ENCODE measurements around the gene SKIC8. TPM values are rescaled to one million over a fixed set of nuclear protein-coding genes. Genes with fewer than 3 reads are reported as not detected.
A peak's percentile ranks its signal among the peaks of the same experiment; 100 is the strongest.

Gene SKIC8
- total RNA-seq, 2 donors from 2014 or later, result 46.3 to 55.4 TPM

DNA sequence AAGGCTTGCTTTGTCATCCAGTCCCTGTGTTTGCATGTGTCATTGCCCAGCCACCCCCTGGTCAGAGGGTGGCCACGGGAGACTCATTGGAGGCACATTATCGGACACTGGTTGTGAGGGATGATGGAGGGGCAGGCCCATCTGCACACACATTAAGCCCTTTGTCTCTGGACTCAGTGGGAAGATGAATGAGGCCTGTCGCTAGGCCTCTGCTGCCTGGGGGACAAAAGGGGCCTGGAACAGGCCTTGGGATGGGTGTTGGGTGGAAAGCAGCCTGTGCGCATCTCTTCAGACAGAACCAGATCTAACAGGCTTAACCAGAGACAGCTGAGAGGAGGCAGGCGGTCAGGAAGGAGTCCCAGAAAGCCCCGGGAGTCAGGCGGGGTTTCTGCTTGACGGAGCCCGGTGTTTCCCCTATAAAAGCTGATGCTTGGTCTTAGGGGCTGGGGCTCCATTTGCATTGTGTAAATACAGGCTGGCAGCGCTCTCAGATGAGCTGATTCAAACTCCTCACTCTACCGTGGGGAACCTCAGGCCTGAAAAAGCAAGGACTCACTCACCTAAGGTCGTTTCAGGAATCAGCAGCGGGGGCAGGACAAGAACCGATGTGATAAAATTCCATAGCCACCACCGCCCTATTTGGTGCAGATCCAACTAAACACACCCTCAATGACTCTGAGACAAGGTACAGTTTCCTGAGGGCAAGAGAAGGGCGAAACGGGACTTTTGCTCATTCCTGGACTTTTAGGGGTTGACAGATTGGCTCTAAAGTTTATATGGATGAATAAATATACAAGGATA, 17.1 kb upstream of the SKIC8 start:
- H3K4me3 ChIP-seq (ENCODE audit: low read length), result no peak overlapping the region
- H3K36me3 ChIP-seq (ENCODE audit: control insufficient read depth, insufficient read depth, low read length), result no peaks in the 10 kb centered on the region
- no peak overlapping the region for H3K9ac ChIP-seq (ENCODE audit: extremely low read depth, low read length, poor library complexity, severe bottlenecking)
- no peaks in the 10 kb centered on the region for H3K9me3 ChIP-seq (ENCODE audit: control insufficient read depth, low read length)
- H3K27ac ChIP-seq (ENCODE audit: low read depth, low read length), result peak overlapping the region; percentile 97
- H3K27me3 Mint-ChIP-seq (ENCODE audit: insufficient read depth), result no peaks in the 10 kb centered on the region
- H3K27ac Mint-ChIP-seq, result peak overlapping the region; percentile 88
- WGBS, 2 experiments (ENCODE audit: insufficient coverage in 1 of 2, insufficient read length in 1 of 2), result 56 to 66% methylated on average over 9 to 17 of the region's 17 CpGs
- H3K4me1 ChIP-seq (ENCODE audit: control insufficient read depth, insufficient read depth, low read length), result no peaks in the 10 kb centered on the region
- no peak overlapping the region for H3K4me3 Mint-ChIP-seq
- peaks cover 24% of the 10 kb centered on the region for H3K4me1 Mint-ChIP-seq
- H3K9me3 Mint-ChIP-seq, result no peaks in the 10 kb centered on the region
- peak; percentile 76 for DNase-seq
- TF ChIP-seq, protein P1, sequence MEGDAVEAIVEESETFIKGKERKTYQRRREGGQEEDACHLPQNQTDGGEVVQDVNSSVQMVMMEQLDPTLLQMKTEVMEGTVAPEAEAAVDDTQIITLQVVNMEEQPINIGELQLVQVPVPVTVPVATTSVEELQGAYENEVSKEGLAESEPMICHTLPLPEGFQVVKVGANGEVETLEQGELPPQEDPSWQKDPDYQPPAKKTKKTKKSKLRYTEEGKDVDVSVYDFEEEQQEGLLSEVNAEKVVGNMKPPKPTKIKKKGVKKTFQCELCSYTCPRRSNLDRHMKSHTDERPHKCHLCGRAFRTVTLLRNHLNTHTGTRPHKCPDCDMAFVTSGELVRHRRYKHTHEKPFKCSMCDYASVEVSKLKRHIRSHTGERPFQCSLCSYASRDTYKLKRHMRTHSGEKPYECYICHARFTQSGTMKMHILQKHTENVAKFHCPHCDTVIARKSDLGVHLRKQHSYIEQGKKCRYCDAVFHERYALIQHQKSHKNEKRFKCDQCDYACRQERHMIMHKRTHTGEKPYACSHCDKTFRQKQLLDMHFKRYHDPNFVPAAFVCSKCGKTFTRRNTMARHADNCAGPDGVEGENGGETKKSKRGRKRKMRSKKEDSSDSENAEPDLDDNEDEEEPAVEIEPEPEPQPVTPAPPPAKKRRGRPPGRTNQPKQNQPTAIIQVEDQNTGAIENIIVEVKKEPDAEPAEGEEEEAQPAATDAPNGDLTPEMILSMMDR (conservative IDR thresholded peaks at IDR 0.05), result no peak
- H3K36me3 Mint-ChIP-seq (ENCODE audit: low read depth), result no peaks in the 10 kb centered on the region
- no peaks in the 10 kb centered on the region for H3K27me3 ChIP-seq (ENCODE audit: control insufficient read depth, insufficient read depth, low read length, poor library complexity, severe bottlenecking)

DNA sequence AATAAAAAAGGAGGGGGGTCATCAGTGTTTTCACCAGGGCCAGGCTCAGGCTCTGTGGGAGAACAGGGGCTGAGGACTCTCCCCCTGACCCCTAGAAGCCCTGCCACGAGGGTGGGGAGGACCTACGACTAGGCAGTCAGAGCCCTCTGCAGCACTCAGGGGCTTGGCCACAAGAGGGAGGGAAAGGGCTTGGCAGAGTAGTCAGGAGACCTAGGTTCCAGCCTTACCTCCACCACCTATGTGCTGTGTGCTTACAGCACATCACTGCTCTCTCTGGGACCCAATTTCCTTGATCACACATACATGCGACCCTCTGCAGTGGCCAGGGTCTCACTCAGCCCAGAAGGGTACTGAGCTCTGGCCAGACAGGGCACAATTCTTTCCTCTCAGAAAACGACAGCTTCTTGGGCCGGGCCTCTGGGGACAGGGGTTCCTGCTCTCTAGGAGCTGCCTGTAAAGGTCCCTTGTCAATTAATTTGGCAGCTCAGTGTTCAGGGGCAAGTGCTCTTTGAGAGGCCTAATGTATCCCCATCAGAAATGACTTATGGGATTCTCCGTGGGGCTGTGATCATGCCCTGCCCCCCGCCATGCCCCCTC, 16.4 kb upstream of the SKIC8 start:
- Mint-ChIP-seq H3K27me3 (ENCODE audit: insufficient read depth) (no peaks in the 10 kb centered on the region), H3K9me3 (no peaks in the 10 kb centered on the region), H3K4me1 (peaks cover 24% of the 10 kb centered on the region), H3K27ac (peak overlapping the region; percentile 88), H3K36me3 (ENCODE audit: low read depth) (no peaks in the 10 kb centered on the region), H3K4me3 (no peak overlapping the region)
- H3K36me3 ChIP-seq (ENCODE audit: control insufficient read depth, insufficient read depth, low read length), result no peaks in the 10 kb centered on the region
- H3K9me3 ChIP-seq (ENCODE audit: control insufficient read depth, low read length), result no peaks in the 10 kb centered on the region
- H3K9ac ChIP-seq (ENCODE audit: extremely low read depth, low read length, poor library complexity, severe bottlenecking), result no peak overlapping the region
- DNase-seq, result peak; percentile 91
- WGBS, 2 experiments (ENCODE audit: insufficient coverage in 1 of 2, insufficient read length in 1 of 2), result 65 to 88% methylated on average over 3 to 7 of the region's 7 CpGs
- TF ChIP-seq, protein P1 (conservative IDR thresholded peaks at IDR 0.05), result peak; percentile 84
- H3K4me3 ChIP-seq (ENCODE audit: low read length), result no peak overlapping the region
- H3K27ac ChIP-seq (ENCODE audit: low read depth, low read length), result peak overlapping the region; percentile 97
- no peaks in the 10 kb centered on the region for H3K27me3 ChIP-seq (ENCODE audit: control insufficient read depth, insufficient read depth, low read length, poor library complexity, severe bottlenecking)
- no peaks in the 10 kb centered on the region for H3K4me1 ChIP-seq (ENCODE audit: control insufficient read depth, insufficient read depth, low read length)

DNA sequence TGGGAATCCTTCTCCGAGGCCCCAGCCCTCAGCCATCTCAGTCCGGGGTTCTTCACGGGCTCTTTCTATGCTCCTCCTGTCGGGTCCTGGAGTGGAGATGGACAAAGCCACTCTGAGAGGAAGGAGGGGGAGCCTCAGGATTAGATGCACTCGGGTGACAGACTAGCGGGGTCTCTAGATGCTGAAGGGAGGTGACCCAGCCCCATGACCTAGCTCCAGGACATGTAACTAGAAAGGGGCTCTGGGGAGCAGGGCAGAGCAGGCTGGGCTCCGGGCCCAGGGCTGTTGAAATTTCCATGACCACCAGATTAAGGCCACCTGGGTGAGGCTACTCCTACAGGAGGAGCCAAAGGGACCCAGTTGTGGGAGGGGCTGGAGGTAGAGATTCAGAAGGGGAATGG, 14.8 kb upstream of the SKIC8 start:
- DNase-seq, result peak; percentile 49
- Histone ChIP-seq H3K9me3 (ENCODE audit: control insufficient read depth, low read length) (no peaks in the 10 kb centered on the region), H3K9ac (ENCODE audit: extremely low read depth, low read length, poor library complexity, severe bottlenecking) (no peak overlapping the region), H3K4me1 (ENCODE audit: control insufficient read depth, insufficient read depth, low read length) (no peaks in the 10 kb centered on the region), H3K4me3 (ENCODE audit: low read length) (no peak overlapping the region), H3K27ac (ENCODE audit: low read depth, low read length) (no peak overlapping the region), H3K27me3 (ENCODE audit: control insufficient read depth, insufficient read depth, low read length, poor library complexity, severe bottlenecking) (no peaks in the 10 kb centered on the region), H3K36me3 (ENCODE audit: control insufficient read depth, insufficient read depth, low read length) (no peaks in the 10 kb centered on the region)
- Mint-ChIP-seq H3K9me3 (no peaks in the 10 kb centered on the region), H3K27me3 (ENCODE audit: insufficient read depth) (no peaks in the 10 kb centered on the region), H3K4me1 (peaks cover 24% of the 10 kb centered on the region), H3K27ac (peak overlapping the region; percentile 10), H3K36me3 (ENCODE audit: low read depth) (no peaks in the 10 kb centered on the region), H3K4me3 (no peak overlapping the region)
- TF ChIP-seq, protein P1 (conservative IDR thresholded peaks at IDR 0.05), result no peak
- WGBS, 2 experiments (ENCODE audit: insufficient coverage in 1 of 2, insufficient read length in 1 of 2), result 86 to 87% methylated on average over 3 to 7 of the region's 7 CpGs
